Smooth muscle cell (in vitro differentiated cells): ENCODE results near the gene LARP1. TPM values are rescaled to one million over a fixed set of nuclear protein-coding genes. Genes with fewer than 3 reads are reported as not detected.

Source experiments
- DNase-seq: peaks from one replicate; lab custom pipeline; 2025; ENCODE audit not compliant: unreplicated experiment; lab: John Stamatoyannopoulos, UW
- H2AFZ ChIP-seq: fragments of 200-600 bp; sonication (generic); 2 replicates; pipeline ENCODE4 v1.6.0; 2016; ENCODE audit warnings: antibody characterized with exemption, low read depth, mild to moderate bottlenecking
- H3F3A ChIP-seq: fragments of 200-600 bp; sonication (generic); 2 replicates; pipeline ENCODE4 v1.6.0; 2017; ENCODE audit warnings: antibody characterized with exemption, low read depth
- H3K27ac ChIP-seq: fragments of 200-600 bp; sonication (generic); 2 replicates; pipeline ENCODE4 v1.5.1; 2016; ENCODE audit warnings: low read depth, mild to moderate bottlenecking
- H3K27me3 ChIP-seq: fragments of 200-600 bp; sonication (generic); 2 replicates; pipeline ENCODE4 v1.6.1; 2016; ENCODE audit warnings: low read depth, mild to moderate bottlenecking
- H3K36me3 ChIP-seq: fragments of 200-600 bp; sonication (generic); 2 replicates; pipeline ENCODE4 v1.5.1; 2016; ENCODE audit warnings: low read depth
- H3K4me1 ChIP-seq: fragments of 200-600 bp; sonication (generic); 2 replicates; pipeline ENCODE4 v1.5.1; 2016; ENCODE audit warnings: low read depth
- H3K4me2 ChIP-seq: fragments of 200-600 bp; sonication (generic); 2 replicates; pipeline ENCODE4 v1.6.0; 2016; ENCODE audit warnings: mild to moderate bottlenecking
- H3K4me3 ChIP-seq: fragments of 200-600 bp; sonication (generic); 2 replicates; pipeline ENCODE4 v1.5.1; 2016; ENCODE audit warnings: mild to moderate bottlenecking
- H3K79me2 ChIP-seq: fragments of 200-600 bp; sonication (generic); 2 replicates; pipeline ENCODE4 v1.6.0; 2016; ENCODE audit warnings: low read depth, mild to moderate bottlenecking
- H3K9ac ChIP-seq: fragments of 200-600 bp; sonication (generic); 2 replicates; pipeline ENCODE4 v1.6.0; 2016; ENCODE audit warnings: low read depth
- H3K9me3 ChIP-seq: fragments of 200-600 bp; sonication (generic); replicated peaks from 2 replicates; pipeline ENCODE4 v1.5.1; 2016; ENCODE audit warnings: low read depth
- H4K20me1 ChIP-seq: fragments of 200-600 bp; sonication (generic); 2 replicates; pipeline ENCODE4 v1.6.0; 2016; ENCODE audit warnings: low read depth
- CTCF ChIP-seq: fragments of 200-600 bp; sonication (generic); IDR thresholded peaks from 2 replicates; pipeline ENCODE4 v1.5.1; 2017; ENCODE audit warnings: borderline replicate concordance, mild to moderate bottlenecking, antibody characterized with exemption; ENCODE audit not compliant: insufficient read depth, poor library complexity, severe bottlenecking
- WGBS: methylation state at CpG from one replicate; pipeline ENCODE4 v1.1.7; 2016; ENCODE audit warnings: low lambda C conversion rate; 5-methylcytosine and 5-hydroxymethylcytosine counted together
- polyA plus RNA-seq: library from polyadenylated mRNA; unstranded; fragments of >200 nt; fragmentation: Nextera tagmentation; extraction: Ambion mirVana; gene quantifications from 2 replicates; pipeline ENCODE4 v1.2.1, GENCODE V29; 2016
- total RNA-seq: library from RNA; depleted of rRNA; stranded (reverse); fragments of >200 nt; gene quantifications from 2 replicates; pipeline ENCODE4 v1.2.3, GENCODE V29; 2014

The LARP1 gene
- total and polyA plus RNA-seq, 2 experiments from 2014 or later: 31.3 to 44.9 TPM

DNA sequence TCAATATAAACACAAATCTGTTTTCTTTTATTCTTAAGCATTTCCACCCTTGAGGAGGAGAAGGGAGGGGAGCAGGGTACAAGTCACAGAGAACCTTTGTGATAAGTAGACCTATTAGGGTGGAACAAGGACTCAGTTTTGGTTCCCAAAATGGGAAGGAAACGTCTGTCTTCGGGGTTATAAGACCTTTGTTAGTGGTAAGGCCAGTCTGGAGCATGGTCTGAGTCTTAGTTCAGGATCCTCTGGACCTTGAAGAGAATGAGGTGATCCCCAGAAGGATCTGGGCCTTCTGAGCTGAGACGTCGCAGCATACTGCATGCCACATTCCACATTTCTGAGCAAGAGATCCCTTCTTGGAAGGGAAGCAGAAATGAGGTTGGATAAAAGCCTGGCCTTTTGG, 58.0 kb downstream of the LARP1 start:
- Histone ChIP-seq H3K27ac (no peak overlapping the region), H3F3A (no peaks in the 10 kb centered on the region), H3K9ac (no peak overlapping the region), H3K4me3 (no peak overlapping the region), H3K4me1 (no peaks in the 10 kb centered on the region), H3K36me3 (peaks cover 7% of the 10 kb centered on the region), H3K9me3 (no peaks in the 10 kb centered on the region), H2AFZ (no peak overlapping the region), H4K20me1 (peaks cover 4% of the 10 kb centered on the region), H3K27me3 (no peaks in the 10 kb centered on the region), H3K79me2 (no peaks in the 10 kb centered on the region), H3K4me2 (no peak overlapping the region)
- WGBS: 94% methylated on average over 4 of the region's 4 CpGs
- no peak for TF ChIP-seq CTCF
- no peak for DNase-seq

- Histone ChIP-seq H3K4me2 (no peak overlapping the region), H3K9me3 (no peaks in the 10 kb centered on the region), H4K20me1 (peaks cover 4% of the 10 kb centered on the region), H3K9ac (no peak overlapping the region), H3K27me3 (no peaks in the 10 kb centered on the region), H3F3A (no peaks in the 10 kb centered on the region), H3K4me1 (peaks cover 3% of the 10 kb centered on the region), H3K36me3 (peaks cover 7% of the 10 kb centered on the region), H3K27ac (no peak overlapping the region), H3K4me3 (no peak overlapping the region), H3K79me2 (no peaks in the 10 kb centered on the region), H2AFZ (no peak overlapping the region)
- no peak for DNase-seq
- WGBS: 96% methylated on average over 10 of the region's 10 CpGs
- no peak for TF ChIP-seq CTCF
Observed at GRCh38 chr5:154813736-154814135, 58.6 kb downstream of the LARP1 start.

DNA sequence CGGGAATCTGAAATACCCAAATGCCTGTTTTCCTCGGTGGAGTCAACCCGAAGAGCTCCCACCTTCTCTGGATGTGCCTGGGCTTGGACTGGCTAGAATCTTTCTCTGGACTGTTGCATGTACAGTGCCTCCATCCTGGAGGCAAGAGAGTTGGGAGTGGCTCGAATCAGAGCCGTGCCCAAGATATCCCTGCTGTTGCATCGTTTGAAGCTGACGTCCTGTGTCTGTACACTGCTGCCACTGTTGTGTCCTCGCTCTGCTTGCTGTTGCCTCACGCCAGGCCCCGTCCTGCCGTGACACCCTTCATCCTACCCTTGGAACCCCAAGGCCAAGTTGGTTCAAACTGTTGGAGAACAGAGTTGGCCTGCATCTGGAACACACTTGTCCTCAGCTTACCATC, 59.8 kb downstream of the LARP1 start:
- WGBS: 93% methylated on average over 11 of the region's 11 CpGs
- H2AFZ ChIP-seq: no peak overlapping the region
- no peaks in the 10 kb centered on the region for H3F3A ChIP-seq
- no peak for DNase-seq
- TF ChIP-seq CTCF: no peak
- H3K9me3 ChIP-seq: no peaks in the 10 kb centered on the region
- H3K4me1 ChIP-seq: peaks cover 9% of the 10 kb centered on the region
- no peak overlapping the region for H3K4me3 ChIP-seq
- H3K36me3 ChIP-seq: peaks cover 7% of the 10 kb centered on the region
- peaks cover 4% of the 10 kb centered on the region for H4K20me1 ChIP-seq
- H3K79me2 ChIP-seq: no peaks in the 10 kb centered on the region
- no peak overlapping the region for H3K9ac ChIP-seq
- H3K4me2 ChIP-seq: no peak overlapping the region
- H3K27ac ChIP-seq: no peak overlapping the region
- no peaks in the 10 kb centered on the region for H3K27me3 ChIP-seq

GRCh38 chr5:154815684-154816247, 60.6 kb downstream of the LARP1 start:
- TF ChIP-seq CTCF: no peak
- 92% methylated on average over 5 of the region's 5 CpGs for WGBS
- peaks cover 7% of the 10 kb centered on the region for H3K36me3 ChIP-seq

More at GRCh38 chr5:154815684-154816247, 60.6 kb downstream of the LARP1 start:
- Histone ChIP-seq H3K79me2 (no peaks in the 10 kb centered on the region), H4K20me1 (peaks cover 4% of the 10 kb centered on the region), H3K27me3 (no peaks in the 10 kb centered on the region), H3K9me3 (no peaks in the 10 kb centered on the region), H3F3A (no peaks in the 10 kb centered on the region), H3K4me3 (no peak overlapping the region), H3K4me2 (no peak overlapping the region), H3K4me1 (peaks cover 9% of the 10 kb centered on the region), H3K27ac (no peak overlapping the region), H2AFZ (no peak overlapping the region), H3K9ac (no peak overlapping the region)
- DNase-seq: no peak
